ENCODE results near the gene DLG2.

Gene DLG2

GRCh38 chr11:84097186-84097585 lies 1530.0 kb downstream of the DLG2 start:
- no peaks in the 10 kb centered on the region for H3K27me3 ChIP-seq (ENCODE audit: control insufficient read depth, insufficient read depth, low read length)
- H3K9me3 ChIP-seq (replicated peaks; ENCODE audit: low read length), result no peaks in the 10 kb centered on the region
- no peak overlapping the region for H3K9ac ChIP-seq (ENCODE audit: low read depth, low read length)
- H3K4me2 ChIP-seq (ENCODE audit: low read length), result no peak overlapping the region
- H3K4me3 ChIP-seq (ENCODE audit: low read length), result no peak overlapping the region
- no peaks in the 10 kb centered on the region for H3K4me1 ChIP-seq (ENCODE audit: control insufficient read depth, insufficient read depth, low read length)
- H3K36me3 ChIP-seq (ENCODE audit: insufficient read depth, low read length), result no peaks in the 10 kb centered on the region

- H3K9me3 ChIP-seq (replicated peaks; ENCODE audit: low read length), result no peaks in the 10 kb centered on the region
- H3K4me3 ChIP-seq (ENCODE audit: low read length), result no peak overlapping the region
- no peak overlapping the region for H3K9ac ChIP-seq (ENCODE audit: low read depth, low read length)
- no peaks in the 10 kb centered on the region for H3K27me3 ChIP-seq (ENCODE audit: control insufficient read depth, insufficient read depth, low read length)
- H3K4me2 ChIP-seq (ENCODE audit: low read length), result no peak overlapping the region
- no peaks in the 10 kb centered on the region for H3K36me3 ChIP-seq (ENCODE audit: insufficient read depth, low read length)
- no peaks in the 10 kb centered on the region for H3K4me1 ChIP-seq (ENCODE audit: control insufficient read depth, insufficient read depth, low read length)
These were observed 1535.7 kb downstream of the DLG2 start for GRCh38 chr11:84091212-84091986.

- no peaks in the 10 kb centered on the region for H3K4me1 ChIP-seq (ENCODE audit: control insufficient read depth, insufficient read depth, low read length)
- no peaks in the 10 kb centered on the region for H3K27me3 ChIP-seq (ENCODE audit: control insufficient read depth, insufficient read depth, low read length)
- H3K36me3 ChIP-seq (ENCODE audit: insufficient read depth, low read length), result no peaks in the 10 kb centered on the region
- H3K4me2 ChIP-seq (ENCODE audit: low read length), result no peak overlapping the region
- H3K9me3 ChIP-seq (replicated peaks; ENCODE audit: low read length), result no peaks in the 10 kb centered on the region
- H3K9ac ChIP-seq (ENCODE audit: low read depth, low read length), result no peak overlapping the region
- H3K4me3 ChIP-seq (ENCODE audit: low read length), result no peak overlapping the region
These were observed 1537.8 kb downstream of the DLG2 start for GRCh38 chr11:84089072-84090057.

DNA sequence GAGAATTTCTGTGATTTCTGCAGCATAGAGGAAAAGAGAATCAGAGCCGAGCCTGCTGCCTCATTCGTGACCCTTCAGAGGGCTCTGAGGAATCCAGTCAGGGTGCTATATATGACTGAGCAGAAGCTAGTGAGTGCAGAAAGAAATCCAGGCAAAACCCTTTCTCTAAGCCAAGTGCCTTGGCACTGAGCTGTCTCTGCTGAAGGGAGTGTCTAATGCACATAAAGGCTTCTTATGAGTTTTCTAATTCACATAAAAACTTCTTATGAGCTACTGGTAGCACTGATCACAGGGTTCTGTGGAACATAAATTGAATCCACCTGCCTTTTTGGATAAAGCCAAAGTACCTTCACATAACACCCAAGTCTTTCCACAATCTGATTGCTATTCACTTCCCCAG lies 1555.3 kb downstream of the DLG2 start:
- no peak overlapping the region for H3K4me2 ChIP-seq (ENCODE audit: low read length)
- no peaks in the 10 kb centered on the region for H3K36me3 ChIP-seq (ENCODE audit: insufficient read depth, low read length)
- H3K9ac ChIP-seq (ENCODE audit: low read depth, low read length), result no peak overlapping the region
- H3K9me3 ChIP-seq (replicated peaks; ENCODE audit: low read length), result no peaks in the 10 kb centered on the region
- no peaks in the 10 kb centered on the region for H3K27me3 ChIP-seq (ENCODE audit: control insufficient read depth, insufficient read depth, low read length)
- no peaks in the 10 kb centered on the region for H3K4me1 ChIP-seq (ENCODE audit: control insufficient read depth, insufficient read depth, low read length)
- no peak overlapping the region for H3K4me3 ChIP-seq (ENCODE audit: low read length)

DNA sequence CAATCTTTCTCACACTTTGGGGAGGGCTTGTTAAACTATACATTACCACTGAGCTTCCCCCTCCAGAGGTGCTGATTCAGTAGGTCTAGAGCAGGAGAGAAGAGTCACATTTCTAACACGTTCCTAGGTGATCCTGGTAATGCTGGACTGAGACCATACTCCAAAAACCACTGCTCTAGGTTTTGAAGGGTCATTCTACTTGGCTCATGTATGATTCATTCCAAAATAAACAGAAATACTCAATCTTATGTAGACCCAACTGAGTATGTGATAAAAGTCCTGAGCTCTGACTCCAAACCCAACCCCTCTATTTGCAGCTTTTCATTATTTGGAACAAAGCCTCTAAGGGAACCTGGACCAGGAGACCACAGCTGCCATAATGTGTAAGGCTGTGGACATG lies 1558.1 kb downstream of the DLG2 start:
- Histone ChIP-seq H3K4me2 (ENCODE audit: low read length) (no peak overlapping the region), H3K4me3 (ENCODE audit: low read length) (no peak overlapping the region), H3K9ac (ENCODE audit: low read depth, low read length) (no peak overlapping the region), H3K9me3 (replicated peaks; ENCODE audit: low read length) (no peaks in the 10 kb centered on the region), H3K27me3 (ENCODE audit: control insufficient read depth, insufficient read depth, low read length) (no peaks in the 10 kb centered on the region), H3K36me3 (ENCODE audit: insufficient read depth, low read length) (no peaks in the 10 kb centered on the region), H3K4me1 (ENCODE audit: control insufficient read depth, insufficient read depth, low read length) (no peaks in the 10 kb centered on the region)

GRCh38 chr11:84061726-84062125 lies 1565.4 kb downstream of the DLG2 start:
- no peaks in the 10 kb centered on the region for H3K36me3 ChIP-seq (ENCODE audit: insufficient read depth, low read length)
- no peaks in the 10 kb centered on the region for H3K9me3 ChIP-seq (replicated peaks; ENCODE audit: low read length)
- no peaks in the 10 kb centered on the region for H3K27me3 ChIP-seq (ENCODE audit: control insufficient read depth, insufficient read depth, low read length)

GRCh38 chr11:84056653-84057376 lies 1570.3 kb downstream of the DLG2 start:
- no peak overlapping the region for H3K9ac ChIP-seq (ENCODE audit: low read depth, low read length)
- H3K4me3 ChIP-seq (ENCODE audit: low read length), result no peak overlapping the region
- no peaks in the 10 kb centered on the region for H3K4me1 ChIP-seq (ENCODE audit: control insufficient read depth, insufficient read depth, low read length)
- no peak overlapping the region for H3K4me2 ChIP-seq (ENCODE audit: low read length)
- H3K36me3 ChIP-seq (ENCODE audit: insufficient read depth, low read length), result no peaks in the 10 kb centered on the region
- no peaks in the 10 kb centered on the region for H3K9me3 ChIP-seq (replicated peaks; ENCODE audit: low read length)
- no peaks in the 10 kb centered on the region for H3K27me3 ChIP-seq (ENCODE audit: control insufficient read depth, insufficient read depth, low read length)

More at GRCh38 chr11:84061726-84062125, 1565.4 kb downstream of the DLG2 start:
- no peak overlapping the region for H3K9ac ChIP-seq (ENCODE audit: low read depth, low read length)
- no peak overlapping the region for H3K4me2 ChIP-seq (ENCODE audit: low read length)
- no peak overlapping the region for H3K4me3 ChIP-seq (ENCODE audit: low read length)
- H3K4me1 ChIP-seq (ENCODE audit: control insufficient read depth, insufficient read depth, low read length), result no peaks in the 10 kb centered on the region

- no peak overlapping the region for H3K4me2 ChIP-seq (ENCODE audit: low read length)
- H3K27me3 ChIP-seq (ENCODE audit: control insufficient read depth, insufficient read depth, low read length), result no peaks in the 10 kb centered on the region
- no peak overlapping the region for H3K9ac ChIP-seq (ENCODE audit: low read depth, low read length)
- H3K4me1 ChIP-seq (ENCODE audit: control insufficient read depth, insufficient read depth, low read length), result no peaks in the 10 kb centered on the region
- no peaks in the 10 kb centered on the region for H3K9me3 ChIP-seq (replicated peaks; ENCODE audit: low read length)
- no peaks in the 10 kb centered on the region for H3K36me3 ChIP-seq (ENCODE audit: insufficient read depth, low read length)
- no peak overlapping the region for H3K4me3 ChIP-seq (ENCODE audit: low read length)
These were observed 1582.0 kb downstream of the DLG2 start for GRCh38 chr11:84045146-84045545.

GRCh38 chr11:84044706-84045105 lies 1582.4 kb downstream of the DLG2 start:
- Histone ChIP-seq H3K4me3 (ENCODE audit: low read length) (no peak overlapping the region), H3K9ac (ENCODE audit: low read depth, low read length) (no peak overlapping the region), H3K9me3 (replicated peaks; ENCODE audit: low read length) (no peaks in the 10 kb centered on the region), H3K4me1 (ENCODE audit: control insufficient read depth, insufficient read depth, low read length) (no peaks in the 10 kb centered on the region), H3K27me3 (ENCODE audit: control insufficient read depth, insufficient read depth, low read length) (no peaks in the 10 kb centered on the region), H3K36me3 (ENCODE audit: insufficient read depth, low read length) (no peaks in the 10 kb centered on the region), H3K4me2 (ENCODE audit: low read length) (no peak overlapping the region)

GRCh38 chr11:84036664-84037194 lies 1590.4 kb downstream of the DLG2 start:
- Histone ChIP-seq H3K9ac (ENCODE audit: low read depth, low read length) (no peak overlapping the region), H3K9me3 (replicated peaks; ENCODE audit: low read length) (no peaks in the 10 kb centered on the region), H3K4me2 (ENCODE audit: low read length) (no peak overlapping the region), H3K36me3 (ENCODE audit: insufficient read depth, low read length) (no peaks in the 10 kb centered on the region), H3K4me1 (ENCODE audit: control insufficient read depth, insufficient read depth, low read length) (no peaks in the 10 kb centered on the region), H3K27me3 (ENCODE audit: control insufficient read depth, insufficient read depth, low read length) (no peaks in the 10 kb centered on the region), H3K4me3 (ENCODE audit: low read length) (no peak overlapping the region)

DNA sequence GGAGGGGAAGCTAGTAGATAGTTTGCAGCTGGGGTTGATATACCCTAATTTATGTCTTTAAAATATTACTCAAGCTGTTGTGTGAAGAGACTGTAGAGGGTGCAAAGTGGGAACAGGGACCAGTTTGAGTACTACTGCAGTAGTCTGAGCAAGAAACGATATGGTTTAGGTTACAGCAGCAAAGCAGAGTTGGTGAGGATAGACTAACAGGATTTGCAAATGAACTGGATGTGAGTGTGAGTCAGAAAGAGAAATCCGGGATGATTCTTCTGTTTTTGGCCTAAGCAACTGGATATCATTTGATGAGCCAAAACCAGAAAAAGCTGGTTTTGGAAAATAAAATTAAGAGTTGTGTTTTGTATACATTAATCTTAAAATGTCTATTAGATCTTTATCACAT lies 1591.5 kb downstream of the DLG2 start:
- H3K4me2 ChIP-seq (ENCODE audit: low read length), result no peak overlapping the region
- no peaks in the 10 kb centered on the region for H3K36me3 ChIP-seq (ENCODE audit: insufficient read depth, low read length)
- H3K27me3 ChIP-seq (ENCODE audit: control insufficient read depth, insufficient read depth, low read length), result no peaks in the 10 kb centered on the region
- H3K9me3 ChIP-seq (replicated peaks; ENCODE audit: low read length), result no peaks in the 10 kb centered on the region
- no peak overlapping the region for H3K4me3 ChIP-seq (ENCODE audit: low read length)
- no peak overlapping the region for H3K9ac ChIP-seq (ENCODE audit: low read depth, low read length)
- H3K4me1 ChIP-seq (ENCODE audit: control insufficient read depth, insufficient read depth, low read length), result no peaks in the 10 kb centered on the region

Data from skeletal muscle satellite cell (primary cell).